H1 (cell line): ENCODE results near the gene CD58. TPM values are rescaled to one million over a fixed set of nuclear protein-coding genes. Genes with fewer than 3 reads are reported as not detected.

Experiments used
- FOSL1 ChIP-seq: IDR thresholded peaks from 2 replicates; pipeline ENCODE4 v1.6.1; 2011; ENCODE audit warnings: mild to moderate bottlenecking, low read depth, low read length, moderate library complexity; ENCODE audit not compliant: insufficient read depth
- HDAC2 ChIP-seq, 2 experiments: fragments of 300-600 bp in 1 of 2; sonication (generic) in 1 of 2; IDR thresholded peaks; 2 replicates each; pipeline ENCODE4 v1.6.1; 2011 to 2012; ENCODE audit warnings: low read depth in 2 of 2, low read length in 2 of 2, mild to moderate bottlenecking in 2 of 2, moderate library complexity in 2 of 2, borderline replicate concordance in 1 of 2, inconsistent platforms in 1 of 2
- MAX ChIP-seq: IDR thresholded peaks from 2 replicates; pipeline ENCODE4 v1.6.1; 2012; ENCODE audit warnings: inconsistent platforms
- RBBP5 ChIP-seq: IDR thresholded peaks from 2 replicates; pipeline ENCODE4 v1.7.1; 2012; ENCODE audit warnings: low read depth, mild to moderate bottlenecking, inconsistent platforms, low read length, moderate library complexity, borderline replicate concordance
- RNF2 ChIP-seq: fragments of 200-900, 300-1000 bp; sonication (generic); IDR thresholded peaks from 2 replicates; pipeline ENCODE4 v1.7.1; 2016; ENCODE audit warnings: borderline replicate concordance, low read depth, mild to moderate bottlenecking, antibody characterized with exemption, low read length; ENCODE audit not compliant: poor library complexity, severe bottlenecking; ENCODE audit errors: missing control alignments
- SP1 ChIP-seq: IDR thresholded peaks from 2 replicates; pipeline ENCODE4 v1.6.1; 2011; ENCODE audit warnings: low read depth, low read length
- TAF1 ChIP-seq: IDR thresholded peaks from 2 replicates; pipeline ENCODE4 v1.6.1; 2011; ENCODE audit warnings: mild to moderate bottlenecking, low read depth, low read length
- polyA plus RNA-seq, 7 experiments: library from polyadenylated mRNA; depleted of rRNA in 3 of 7; stranded (reverse) in 5 of 7; unstranded in 2 of 7; fragments of >200 nt in 5 of 7; fragments of 200-250 nt in 2 of 7; gene quantifications; 1 replicate in 5 of 7; 2 replicates in 1 of 7; 4 replicates in 1 of 7; pipeline versions ENCODE4 v1.2.1 to v1.2.3, GENCODE V29; 2011 to 2013; ENCODE audit warnings: missing spikeins in 2 of 7, mixed read lengths in 2 of 7
- total RNA-seq: library from RNA; stranded (reverse); fragmentation: NEBNext Ultra II Directional; extraction: Animal tissue kit (Norgen Biotek cat#: 25700); gene quantifications from 2 replicates; pipeline ENCODE4 v1.2.1, GENCODE V29; 2021

CD58 gene
- total and polyA plus RNA-seq, 2 of the 8 experiments (the other 6 are each of a cell fraction or from before 2014, with no cell fraction given), result 5.3 to 5.5 TPM

- TF ChIP-seq FOSL1, result no peak
- no peak for TF ChIP-seq RNF2
- TF ChIP-seq SP1, result no peak
- no peak for TF ChIP-seq TAF1
- no peak for TF ChIP-seq RBBP5
- TF ChIP-seq HDAC2 (IDR thresholded peaks at IDR 0.05; ENCODE audit: borderline replicate concordance in 1 of 2, low read depth in 2 of 2, low read length in 2 of 2), result no peak
- no peak for TF ChIP-seq MAX
Observed at GRCh38 chr1:116513956-116514355, 56.9 kb downstream of the CD58 start (continued).
